HEK293 (cell line): ENCODE data around the gene OR10G3.

Experiments
- ZNF174 ChIP-seq: fragments of 450-650 bp; formaldehyde crosslinking; IDR thresholded peaks from 2 replicates; pipeline ENCODE4 v1.5.0; 2017; ENCODE audit warnings: missing biosample characterization, mild to moderate bottlenecking, missing genetic modification characterization
- ZNF354C ChIP-seq: fragments of 450-650 bp; formaldehyde crosslinking; IDR thresholded peaks from 2 replicates; pipeline ENCODE4 v1.5.1; 2016; ENCODE audit warnings: missing biosample characterization, missing genetic modification characterization, low read depth, borderline replicate concordance
- ZNF843 ChIP-seq: fragments of 450-650 bp; formaldehyde crosslinking; IDR thresholded peaks from 2 replicates; pipeline ENCODE4 v1.5.1; 2016; ENCODE audit warnings: missing biosample characterization, missing genetic modification characterization
- TF ChIP-seq, protein P1 (sequence below): fragments of 450-650 bp; formaldehyde crosslinking; IDR thresholded peaks from 2 replicates; pipeline ENCODE4 v1.5.1; 2016; ENCODE audit warnings: missing biosample characterization, missing genetic modification characterization

DNA sequence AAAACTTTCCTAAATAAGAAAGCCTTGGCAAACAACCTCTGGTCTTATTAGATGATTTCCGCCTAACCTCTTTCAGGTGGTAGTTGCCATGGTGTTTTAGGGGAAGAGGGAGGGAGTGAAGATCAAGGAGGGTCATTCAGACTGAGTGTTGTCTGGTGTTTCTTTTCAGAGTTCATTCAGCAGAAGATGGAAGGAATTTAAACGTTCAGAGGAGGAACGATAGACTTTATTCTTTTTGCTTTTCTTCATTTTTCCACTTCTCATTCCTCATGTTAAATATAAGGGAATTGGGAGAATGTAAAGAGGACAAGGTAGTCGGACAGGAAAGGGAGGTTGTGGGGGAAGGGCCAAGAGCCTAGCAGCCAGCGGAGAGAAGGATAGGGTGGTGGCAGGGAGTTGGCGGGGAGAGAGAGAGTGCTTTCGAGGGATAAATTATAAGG lies 36.3 kb downstream of the OR10G3 start:
- TF ChIP-seq ZNF354C (tag by site-specific recombination) (no peak), ZNF174 (no peak), ZNF843 (tag by site-specific recombination) (no peak)
- TF ChIP-seq, protein P1, sequence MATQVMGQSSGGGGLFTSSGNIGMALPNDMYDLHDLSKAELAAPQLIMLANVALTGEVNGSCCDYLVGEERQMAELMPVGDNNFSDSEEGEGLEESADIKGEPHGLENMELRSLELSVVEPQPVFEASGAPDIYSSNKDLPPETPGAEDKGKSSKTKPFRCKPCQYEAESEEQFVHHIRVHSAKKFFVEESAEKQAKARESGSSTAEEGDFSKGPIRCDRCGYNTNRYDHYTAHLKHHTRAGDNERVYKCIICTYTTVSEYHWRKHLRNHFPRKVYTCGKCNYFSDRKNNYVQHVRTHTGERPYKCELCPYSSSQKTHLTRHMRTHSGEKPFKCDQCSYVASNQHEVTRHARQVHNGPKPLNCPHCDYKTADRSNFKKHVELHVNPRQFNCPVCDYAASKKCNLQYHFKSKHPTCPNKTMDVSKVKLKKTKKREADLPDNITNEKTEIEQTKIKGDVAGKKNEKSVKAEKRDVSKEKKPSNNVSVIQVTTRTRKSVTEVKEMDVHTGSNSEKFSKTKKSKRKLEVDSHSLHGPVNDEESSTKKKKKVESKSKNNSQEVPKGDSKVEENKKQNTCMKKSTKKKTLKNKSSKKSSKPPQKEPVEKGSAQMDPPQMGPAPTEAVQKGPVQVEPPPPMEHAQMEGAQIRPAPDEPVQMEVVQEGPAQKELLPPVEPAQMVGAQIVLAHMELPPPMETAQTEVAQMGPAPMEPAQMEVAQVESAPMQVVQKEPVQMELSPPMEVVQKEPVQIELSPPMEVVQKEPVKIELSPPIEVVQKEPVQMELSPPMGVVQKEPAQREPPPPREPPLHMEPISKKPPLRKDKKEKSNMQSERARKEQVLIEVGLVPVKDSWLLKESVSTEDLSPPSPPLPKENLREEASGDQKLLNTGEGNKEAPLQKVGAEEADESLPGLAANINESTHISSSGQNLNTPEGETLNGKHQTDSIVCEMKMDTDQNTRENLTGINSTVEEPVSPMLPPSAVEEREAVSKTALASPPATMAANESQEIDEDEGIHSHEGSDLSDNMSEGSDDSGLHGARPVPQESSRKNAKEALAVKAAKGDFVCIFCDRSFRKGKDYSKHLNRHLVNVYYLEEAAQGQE (tag by site-specific recombination), result no peak
